ENCODE results near the gene EPB41L4A. TPM values are rescaled to one million over a fixed set of nuclear protein-coding genes. Genes with fewer than 3 reads are reported as not detected.
A peak's percentile ranks its signal among the peaks of the same experiment; 100 is the strongest.

The EPB41L4A gene
- total RNA-seq, 1 donor from 2014 or later: 11.1 TPM

DNA sequence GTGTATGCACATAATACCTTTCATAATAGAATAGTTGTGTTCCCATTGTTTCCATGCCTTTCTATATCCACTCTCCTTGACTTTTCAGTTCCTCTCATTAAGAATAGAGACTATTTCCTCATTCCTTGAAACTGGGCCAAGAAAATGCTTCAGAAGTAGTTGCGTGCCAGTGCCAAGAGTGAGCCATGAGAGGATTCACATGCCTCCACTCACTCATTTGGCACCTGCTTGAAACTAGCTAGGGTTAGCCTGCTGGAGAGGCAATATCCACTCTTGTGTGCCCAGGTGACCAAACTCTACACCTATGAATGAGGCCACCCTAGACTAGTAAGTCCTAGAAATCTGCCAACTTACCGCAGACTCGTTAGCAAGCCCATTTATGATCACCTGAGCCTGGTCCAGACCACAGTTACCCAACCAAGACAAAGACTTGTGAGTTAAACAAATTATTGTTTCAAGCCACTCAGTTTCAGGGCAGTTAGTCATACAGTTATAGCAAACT is 276.3 kb downstream of the EPB41L4A start:
- Mint-ChIP-seq H3K27me3 (ENCODE audit: low read depth, unreplicated experiment) (no peaks in the 10 kb centered on the region), H3K27ac (ENCODE audit: unreplicated experiment) (no peak overlapping the region), H3K36me3 (ENCODE audit: low read depth, unreplicated experiment) (no peaks in the 10 kb centered on the region), H3K4me1 (ENCODE audit: low read depth, unreplicated experiment) (peaks cover 5% of the 10 kb centered on the region), H3K4me3 (ENCODE audit: unreplicated experiment) (no peak overlapping the region), H3K9me3 (ENCODE audit: unreplicated experiment) (peaks cover 2% of the 10 kb centered on the region)
- Histone ChIP-seq H3K36me3 (ENCODE audit: insufficient read depth, low read length) (no peaks in the 10 kb centered on the region), H3K27ac (ENCODE audit: low read depth, low read length) (no peak overlapping the region), H4K20me1 (ENCODE audit: insufficient read depth, low read length) (no peaks in the 10 kb centered on the region), H3K9ac (ENCODE audit: low read length) (no peak overlapping the region), H3K4me2 (ENCODE audit: low read length) (no peak overlapping the region), H3K4me3 (ENCODE audit: insufficient read depth, low read depth, low read length) (no peak overlapping the region), H3K9me3 (ENCODE audit: insufficient read depth, low read depth, low read length) (no peaks in the 10 kb centered on the region), H2AFZ (ENCODE audit: low read depth, low read length) (no peak overlapping the region), H3K4me1 (ENCODE audit: insufficient read depth, low read length) (peaks cover 7% of the 10 kb centered on the region), H3K27me3 (ENCODE audit: insufficient read depth, low read length) (no peaks in the 10 kb centered on the region), H3K79me2 (ENCODE audit: insufficient read depth, low read length) (no peaks in the 10 kb centered on the region)
- FAIRE-seq: peak; percentile 54
- DNase-seq (ENCODE audit: low read depth): peak; percentile 67
- TF ChIP-seq EZH2 (IDR thresholded peaks at IDR 0.05; ENCODE audit: insufficient read depth, low read length): no peak
- TF ChIP-seq, protein P1, sequence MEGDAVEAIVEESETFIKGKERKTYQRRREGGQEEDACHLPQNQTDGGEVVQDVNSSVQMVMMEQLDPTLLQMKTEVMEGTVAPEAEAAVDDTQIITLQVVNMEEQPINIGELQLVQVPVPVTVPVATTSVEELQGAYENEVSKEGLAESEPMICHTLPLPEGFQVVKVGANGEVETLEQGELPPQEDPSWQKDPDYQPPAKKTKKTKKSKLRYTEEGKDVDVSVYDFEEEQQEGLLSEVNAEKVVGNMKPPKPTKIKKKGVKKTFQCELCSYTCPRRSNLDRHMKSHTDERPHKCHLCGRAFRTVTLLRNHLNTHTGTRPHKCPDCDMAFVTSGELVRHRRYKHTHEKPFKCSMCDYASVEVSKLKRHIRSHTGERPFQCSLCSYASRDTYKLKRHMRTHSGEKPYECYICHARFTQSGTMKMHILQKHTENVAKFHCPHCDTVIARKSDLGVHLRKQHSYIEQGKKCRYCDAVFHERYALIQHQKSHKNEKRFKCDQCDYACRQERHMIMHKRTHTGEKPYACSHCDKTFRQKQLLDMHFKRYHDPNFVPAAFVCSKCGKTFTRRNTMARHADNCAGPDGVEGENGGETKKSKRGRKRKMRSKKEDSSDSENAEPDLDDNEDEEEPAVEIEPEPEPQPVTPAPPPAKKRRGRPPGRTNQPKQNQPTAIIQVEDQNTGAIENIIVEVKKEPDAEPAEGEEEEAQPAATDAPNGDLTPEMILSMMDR (IDR thresholded peaks at IDR 0.05; ENCODE audit: insufficient read depth, low read depth, low read length): no peak

DNA sequence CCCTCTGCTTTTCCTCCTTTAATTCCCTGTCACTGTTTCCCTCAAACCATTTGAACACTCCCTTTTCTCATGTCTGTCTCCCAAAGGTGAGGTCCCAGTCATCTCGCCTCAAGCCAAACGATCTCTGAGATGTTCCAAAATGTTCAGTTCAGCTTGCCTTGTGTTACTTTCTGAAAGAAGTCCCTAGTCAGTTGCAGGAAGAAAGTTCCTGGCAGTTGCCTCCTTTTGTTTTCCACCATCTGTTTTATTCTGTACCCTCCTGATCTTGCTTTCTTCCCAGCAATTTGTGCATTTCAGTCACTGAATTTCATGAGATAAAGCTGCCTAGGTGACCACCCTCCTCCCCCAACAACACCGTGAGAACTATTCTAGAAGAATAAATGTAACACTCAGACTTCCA is 277.5 kb downstream of the EPB41L4A start:
- Mint-ChIP-seq H3K27ac (ENCODE audit: unreplicated experiment) (no peak overlapping the region), H3K27me3 (ENCODE audit: low read depth, unreplicated experiment) (no peaks in the 10 kb centered on the region)
- no peak for TF ChIP-seq EZH2 (IDR thresholded peaks at IDR 0.05; ENCODE audit: insufficient read depth, low read length)
- TF ChIP-seq, protein P1 (IDR thresholded peaks at IDR 0.05; ENCODE audit: insufficient read depth, low read depth, low read length): no peak

DNA sequence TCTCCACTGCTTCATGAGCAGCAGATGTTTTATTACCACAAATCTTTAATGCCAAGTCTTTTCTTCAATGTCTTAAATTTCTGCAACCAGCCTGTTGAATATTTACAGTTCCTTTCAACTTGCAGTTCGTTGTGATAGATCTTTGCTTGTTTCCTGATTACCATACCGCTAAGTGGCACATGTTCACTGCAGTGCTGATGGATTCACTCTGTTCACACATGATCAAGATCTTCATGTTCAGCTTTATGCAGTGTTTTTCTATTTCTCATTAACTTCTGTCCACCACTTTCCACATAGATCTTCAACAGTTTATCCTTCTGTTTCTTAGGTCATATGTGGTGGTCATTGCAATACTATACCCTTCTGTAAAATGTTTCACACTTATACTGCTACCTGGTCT is 280.6 kb downstream of the EPB41L4A start:
- no peak overlapping the region for H3K27ac ChIP-seq (ENCODE audit: low read depth, low read length)
- no peaks in the 10 kb centered on the region for H3K9me3 ChIP-seq (ENCODE audit: insufficient read depth, low read depth, low read length)
- H3K4me1 Mint-ChIP-seq (ENCODE audit: low read depth, unreplicated experiment): no peaks in the 10 kb centered on the region
- H3K36me3 Mint-ChIP-seq (ENCODE audit: low read depth, unreplicated experiment): no peaks in the 10 kb centered on the region
- H3K36me3 ChIP-seq (ENCODE audit: insufficient read depth, low read length): no peaks in the 10 kb centered on the region
- no peak overlapping the region for H3K9ac ChIP-seq (ENCODE audit: low read length)
- H3K4me1 ChIP-seq (ENCODE audit: insufficient read depth, low read length): no peaks in the 10 kb centered on the region
- no peak overlapping the region for H3K27ac Mint-ChIP-seq (ENCODE audit: unreplicated experiment)
- TF ChIP-seq, protein P1 (IDR thresholded peaks at IDR 0.05; ENCODE audit: insufficient read depth, low read depth, low read length): no peak
- TF ChIP-seq EZH2 (IDR thresholded peaks at IDR 0.05; ENCODE audit: insufficient read depth, low read length): no peak
- no peak overlapping the region for H3K4me3 Mint-ChIP-seq (ENCODE audit: unreplicated experiment)
- H3K79me2 ChIP-seq (ENCODE audit: insufficient read depth, low read length): no peaks in the 10 kb centered on the region
- H3K4me2 ChIP-seq (ENCODE audit: low read length): no peak overlapping the region
- peaks cover 2% of the 10 kb centered on the region for H3K9me3 Mint-ChIP-seq (ENCODE audit: unreplicated experiment)
- H3K27me3 ChIP-seq (ENCODE audit: insufficient read depth, low read length): no peaks in the 10 kb centered on the region
- DNase-seq (ENCODE audit: low read depth) (no peak), FAIRE-seq (no peak)
- no peaks in the 10 kb centered on the region for H3K27me3 Mint-ChIP-seq (ENCODE audit: low read depth, unreplicated experiment)
- H3K4me3 ChIP-seq (ENCODE audit: insufficient read depth, low read depth, low read length): no peak overlapping the region
- H4K20me1 ChIP-seq (ENCODE audit: insufficient read depth, low read length): no peaks in the 10 kb centered on the region
- H2AFZ ChIP-seq (ENCODE audit: low read depth, low read length): no peak overlapping the region

More for the DNA sequence above, 277.5 kb downstream of the EPB41L4A start:
- Histone ChIP-seq H3K27ac (ENCODE audit: low read depth, low read length) (no peak overlapping the region), H3K36me3 (ENCODE audit: insufficient read depth, low read length) (no peaks in the 10 kb centered on the region), H4K20me1 (ENCODE audit: insufficient read depth, low read length) (no peaks in the 10 kb centered on the region), H3K27me3 (ENCODE audit: insufficient read depth, low read length) (no peaks in the 10 kb centered on the region), H3K79me2 (ENCODE audit: insufficient read depth, low read length) (no peaks in the 10 kb centered on the region), H3K4me3 (ENCODE audit: insufficient read depth, low read depth, low read length) (no peak overlapping the region), H2AFZ (ENCODE audit: low read depth, low read length) (peak overlapping the region; percentile 3), H3K4me2 (ENCODE audit: low read length) (no peak overlapping the region), H3K9ac (ENCODE audit: low read length) (no peak overlapping the region), H3K9me3 (ENCODE audit: insufficient read depth, low read depth, low read length) (no peaks in the 10 kb centered on the region), H3K4me1 (ENCODE audit: insufficient read depth, low read length) (peaks cover 7% of the 10 kb centered on the region)
- Mint-ChIP-seq H3K4me3 (ENCODE audit: unreplicated experiment) (no peak overlapping the region), H3K9me3 (ENCODE audit: unreplicated experiment) (peaks cover 2% of the 10 kb centered on the region), H3K36me3 (ENCODE audit: low read depth, unreplicated experiment) (no peaks in the 10 kb centered on the region), H3K4me1 (ENCODE audit: low read depth, unreplicated experiment) (peaks cover 5% of the 10 kb centered on the region)
- FAIRE-seq: no peak
- no peak for DNase-seq (ENCODE audit: low read depth)
